Adrenal gland (tissue), 5 donors: ENCODE data around the gene EI24.

Experiments
- POLR2A ChIP-seq, 2 donors: fragments of 450-650 bp; IDR thresholded peaks; one replicate each; pipeline ENCODE4 v1.6.1; 2017; ENCODE audit warnings: antibody characterized with exemption in 2 of 2, mild to moderate bottlenecking in 2 of 2, moderate library complexity in 1 of 2
- TF ChIP-seq, protein P1 (sequence below), 6 experiments: fragments of 450-650 bp in 4 of 6; fragments of 200-600 bp in 2 of 6; sonication (generic) in 1 of 6; IDR thresholded peaks; 1 replicate in 5 of 6; 2 replicates in 1 of 6; pipeline versions ENCODE4 v1.5.1 to v1.8.0; 2016 to 2021; ENCODE audit warnings: antibody characterized with exemption in 6 of 6, mild to moderate bottlenecking in 2 of 6, moderate library complexity in 1 of 6
- donor health status: DM: no; HTN: no; CAD: no.

DNA sequence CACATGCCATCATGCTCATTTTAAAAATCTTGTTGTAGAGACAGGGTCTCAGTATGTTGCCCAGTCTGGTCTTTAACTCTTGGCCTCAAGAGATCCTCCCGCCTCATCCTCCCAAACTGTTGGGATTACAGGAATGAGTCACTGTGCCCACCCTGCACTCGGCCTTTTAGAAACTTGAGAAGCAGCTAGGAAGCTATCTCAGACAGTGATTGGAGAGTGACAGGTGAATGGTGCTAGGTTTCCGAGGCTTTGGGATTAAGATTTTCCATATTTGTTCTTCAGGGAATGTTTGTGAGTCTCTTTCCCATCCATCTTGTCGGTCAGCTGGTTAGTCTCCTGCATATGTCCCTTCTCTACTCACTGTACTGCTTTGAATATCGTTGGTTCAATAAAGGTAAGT lies 10.5 kb downstream of the EI24 start:
- TF ChIP-seq, protein P1, sequence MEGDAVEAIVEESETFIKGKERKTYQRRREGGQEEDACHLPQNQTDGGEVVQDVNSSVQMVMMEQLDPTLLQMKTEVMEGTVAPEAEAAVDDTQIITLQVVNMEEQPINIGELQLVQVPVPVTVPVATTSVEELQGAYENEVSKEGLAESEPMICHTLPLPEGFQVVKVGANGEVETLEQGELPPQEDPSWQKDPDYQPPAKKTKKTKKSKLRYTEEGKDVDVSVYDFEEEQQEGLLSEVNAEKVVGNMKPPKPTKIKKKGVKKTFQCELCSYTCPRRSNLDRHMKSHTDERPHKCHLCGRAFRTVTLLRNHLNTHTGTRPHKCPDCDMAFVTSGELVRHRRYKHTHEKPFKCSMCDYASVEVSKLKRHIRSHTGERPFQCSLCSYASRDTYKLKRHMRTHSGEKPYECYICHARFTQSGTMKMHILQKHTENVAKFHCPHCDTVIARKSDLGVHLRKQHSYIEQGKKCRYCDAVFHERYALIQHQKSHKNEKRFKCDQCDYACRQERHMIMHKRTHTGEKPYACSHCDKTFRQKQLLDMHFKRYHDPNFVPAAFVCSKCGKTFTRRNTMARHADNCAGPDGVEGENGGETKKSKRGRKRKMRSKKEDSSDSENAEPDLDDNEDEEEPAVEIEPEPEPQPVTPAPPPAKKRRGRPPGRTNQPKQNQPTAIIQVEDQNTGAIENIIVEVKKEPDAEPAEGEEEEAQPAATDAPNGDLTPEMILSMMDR (IDR thresholded peaks at IDR 0.05): no peak
- no peak for TF ChIP-seq POLR2A (IDR thresholded peaks at IDR 0.05)
